Measurements from ENCODE around the gene NRIP1. TPM values are rescaled to one million over a fixed set of nuclear protein-coding genes. Genes with fewer than 3 reads are reported as not detected.

NRIP1 gene
- polyA plus RNA-seq, 1 donor (not counting 4 experiments of a cell fraction or from before 2014, with no cell fraction given) = 25.5 TPM

GRCh38 chr21:14913638-14914037, 151.2 kb downstream of the NRIP1 start:
- no peak for TF ChIP-seq EZH2 (IDR thresholded peaks at IDR 0.05; ENCODE audit: low read length)
- TF ChIP-seq CTCF (optimal IDR thresholded peaks at IDR 0.05 in 1 of 3, IDR thresholded peaks at IDR 0.05 in 1 of 3, conservative IDR thresholded peaks at IDR 0.05 in 1 of 3; ENCODE audit: extremely low read depth in 1 of 3, insufficient read depth in 2 of 3, low read length in 3 of 3) = no peak
- Histone ChIP-seq H3K9me1 (ENCODE audit: control insufficient read depth, extremely low read depth, insufficient read depth, low read length) (no peaks in the 10 kb centered on the region), H4K20me1 (ENCODE audit: control insufficient read depth, extremely low read depth, insufficient read depth, low read length) (no peaks in the 10 kb centered on the region), H3K4me1 (ENCODE audit: control insufficient read depth, extremely low read depth, insufficient read depth, low read length) (peaks cover 9% of the 10 kb centered on the region), H2AFZ (ENCODE audit: control insufficient read depth, low read length) (no peak overlapping the region), H3K9ac (ENCODE audit: control insufficient read depth, extremely low read depth, insufficient read depth, low read length) (no peak overlapping the region), H3K4me2 (ENCODE audit: control insufficient read depth, extremely low read depth, insufficient read depth, low read depth, low read length) (no peak overlapping the region), H3K4me3 (ENCODE audit: control insufficient read depth in 2 of 3, extremely low read depth in 1 of 3, insufficient read depth in 2 of 3, low read depth in 1 of 3, low read length in 3 of 3) (no peak overlapping the region), H3K9me3 (ENCODE audit: control insufficient read depth, low read depth, low read length) (no peaks in the 10 kb centered on the region), H3K36me3 (ENCODE audit: control insufficient read depth in 2 of 2, extremely low read depth in 1 of 2, insufficient read depth in 2 of 2, low read length in 2 of 2) (no peaks in the 10 kb centered on the region), H3K27me3 (ENCODE audit: control insufficient read depth, extremely low read depth, insufficient read depth, low read length) (no peaks in the 10 kb centered on the region), H3K27ac (ENCODE audit: control insufficient read depth, insufficient read depth, low read length) (no peak overlapping the region), H3K79me2 (ENCODE audit: control insufficient read depth, insufficient read depth, low read length) (no peaks in the 10 kb centered on the region)
- FAIRE-seq (no peak), DNase-seq (ENCODE audit: low read depth, low spot score) (no peak)
- dilution Hi-C loops (cut with MboI; ENCODE audit: extremely low pct_ligation_motif_present, low sequenced_read_pairs) = no loop called here

GRCh38 chr21:14911351-14911750, 153.4 kb downstream of the NRIP1 start:
- Histone ChIP-seq H4K20me1 (ENCODE audit: control insufficient read depth, extremely low read depth, insufficient read depth, low read length) (no peaks in the 10 kb centered on the region), H3K9me1 (ENCODE audit: control insufficient read depth, extremely low read depth, insufficient read depth, low read length) (no peaks in the 10 kb centered on the region), H3K4me2 (ENCODE audit: control insufficient read depth, extremely low read depth, insufficient read depth, low read depth, low read length) (no peak overlapping the region), H3K27me3 (ENCODE audit: control insufficient read depth, extremely low read depth, insufficient read depth, low read length) (no peaks in the 10 kb centered on the region), H3K36me3 (ENCODE audit: control insufficient read depth in 2 of 2, extremely low read depth in 1 of 2, insufficient read depth in 2 of 2, low read length in 2 of 2) (no peaks in the 10 kb centered on the region), H3K4me1 (ENCODE audit: control insufficient read depth, extremely low read depth, insufficient read depth, low read length) (peaks cover 9% of the 10 kb centered on the region), H3K4me3 (ENCODE audit: control insufficient read depth in 2 of 3, extremely low read depth in 1 of 3, insufficient read depth in 2 of 3, low read depth in 1 of 3, low read length in 3 of 3) (no peak overlapping the region), H3K9ac (ENCODE audit: control insufficient read depth, extremely low read depth, insufficient read depth, low read length) (no peak overlapping the region), H3K79me2 (ENCODE audit: control insufficient read depth, insufficient read depth, low read length) (no peaks in the 10 kb centered on the region), H2AFZ (ENCODE audit: control insufficient read depth, low read length) (no peak overlapping the region), H3K27ac (ENCODE audit: control insufficient read depth, insufficient read depth, low read length) (no peak overlapping the region), H3K9me3 (ENCODE audit: control insufficient read depth, low read depth, low read length) (no peaks in the 10 kb centered on the region)
- FAIRE-seq (peak; percentile 84), DNase-seq (ENCODE audit: low read depth, low spot score) (no peak)
- TF ChIP-seq EZH2 (IDR thresholded peaks at IDR 0.05; ENCODE audit: low read length) (no peak), CTCF (optimal IDR thresholded peaks at IDR 0.05 in 1 of 3, IDR thresholded peaks at IDR 0.05 in 1 of 3, conservative IDR thresholded peaks at IDR 0.05 in 1 of 3; ENCODE audit: extremely low read depth in 1 of 3, insufficient read depth in 2 of 3, low read length in 3 of 3) (no peak)
- dilution Hi-C loops (cut with MboI; ENCODE audit: extremely low pct_ligation_motif_present, low sequenced_read_pairs) = no loop called here
